ENCODE data around the gene LRRC27. TPM values are rescaled to one million over a fixed set of nuclear protein-coding genes. Genes with fewer than 3 reads are reported as not detected.

LRRC27 gene
- total RNA-seq, 1 donor from 2014 or later, result 22.8 TPM

- no peak for DNase-seq
Observed at GRCh38 chr10:132301371-132302330, 30.3 kb upstream of the LRRC27 start.

DNA sequence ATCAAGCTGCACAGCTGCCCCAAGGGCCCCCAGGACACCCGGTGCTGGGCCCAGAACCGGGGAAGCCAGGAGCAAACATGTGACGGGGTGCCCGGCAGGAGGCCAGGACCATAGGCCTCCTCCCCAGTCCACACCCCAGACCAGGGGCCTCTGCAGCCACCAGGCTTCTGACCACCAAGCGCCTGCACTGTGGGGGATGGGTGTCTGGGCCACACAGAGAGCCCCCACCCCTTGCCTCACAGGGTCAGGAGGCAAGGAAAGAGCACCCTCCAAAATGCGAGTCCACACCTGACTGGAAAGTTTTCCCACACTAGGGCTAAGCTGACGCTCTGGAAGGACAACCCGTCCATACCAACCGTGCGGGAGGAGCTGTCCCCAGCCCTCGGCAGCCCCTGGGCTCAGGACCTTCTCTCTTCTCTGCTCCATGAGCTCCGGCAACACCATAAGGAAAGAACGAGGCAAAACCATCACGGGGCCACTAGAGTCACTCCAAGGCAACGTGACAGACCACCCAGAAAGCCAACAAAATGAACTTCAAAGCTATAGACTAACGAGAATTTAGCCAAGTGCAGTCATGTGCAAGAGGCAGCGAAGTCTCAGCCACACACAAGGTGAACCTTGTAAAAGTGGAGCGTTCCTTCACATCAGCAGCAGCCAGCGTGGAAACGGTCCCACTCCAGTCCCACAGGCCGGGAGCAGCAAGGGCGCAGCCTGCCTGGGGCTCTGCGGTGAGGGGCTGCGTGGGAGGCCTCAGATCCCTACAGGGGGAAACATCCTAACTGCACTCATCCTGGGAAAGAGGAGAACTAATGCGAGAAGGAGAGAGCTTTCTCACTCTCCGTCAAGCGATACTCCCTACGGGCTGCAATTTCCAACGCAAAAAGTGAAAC lies 29.3 kb upstream of the LRRC27 start:
- DNase-seq, result no peak

GRCh38 chr10:132303361-132304115 lies 28.5 kb upstream of the LRRC27 start:
- DNase-seq, result no peak

- DNase-seq, result no peak
Observed at GRCh38 chr10:132304756-132305509, 27.1 kb upstream of the LRRC27 start.

DNA sequence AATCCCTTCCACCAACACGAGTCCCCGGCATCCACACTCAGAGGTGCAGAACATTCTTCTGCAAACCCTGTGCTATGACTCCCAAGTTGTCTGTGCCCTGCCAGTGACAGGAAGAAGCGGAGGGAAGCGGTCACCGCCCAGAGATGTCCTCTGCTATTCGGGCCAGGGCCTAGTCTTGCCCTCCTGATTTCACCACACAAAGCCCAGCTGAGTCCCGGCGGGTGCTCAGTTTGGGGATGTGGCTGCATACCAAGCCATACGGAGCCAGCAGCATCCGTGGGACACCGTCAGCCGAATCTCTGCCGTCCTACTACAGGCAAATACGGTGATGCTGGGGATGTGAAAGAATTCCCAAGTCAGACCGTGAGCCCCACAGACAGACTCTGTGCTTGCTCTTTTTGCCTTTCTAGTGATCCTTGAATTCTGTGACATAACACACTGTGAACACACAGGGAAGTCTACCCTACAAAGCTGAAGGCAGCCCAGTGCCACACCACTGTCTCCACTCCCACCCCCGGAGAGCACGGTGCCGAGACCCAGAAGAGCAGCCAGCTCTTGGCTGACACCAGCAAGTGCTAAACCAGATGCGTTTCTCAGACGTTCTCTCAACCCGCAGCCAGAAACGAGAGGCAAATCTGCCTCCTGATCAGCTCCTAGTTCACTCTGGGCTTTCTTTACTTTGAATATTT lies 26.2 kb upstream of the LRRC27 start:
- no peak for DNase-seq

GRCh38 chr10:132306343-132306685 lies 25.7 kb upstream of the LRRC27 start:
- DNase-seq, result no peak

DNA sequence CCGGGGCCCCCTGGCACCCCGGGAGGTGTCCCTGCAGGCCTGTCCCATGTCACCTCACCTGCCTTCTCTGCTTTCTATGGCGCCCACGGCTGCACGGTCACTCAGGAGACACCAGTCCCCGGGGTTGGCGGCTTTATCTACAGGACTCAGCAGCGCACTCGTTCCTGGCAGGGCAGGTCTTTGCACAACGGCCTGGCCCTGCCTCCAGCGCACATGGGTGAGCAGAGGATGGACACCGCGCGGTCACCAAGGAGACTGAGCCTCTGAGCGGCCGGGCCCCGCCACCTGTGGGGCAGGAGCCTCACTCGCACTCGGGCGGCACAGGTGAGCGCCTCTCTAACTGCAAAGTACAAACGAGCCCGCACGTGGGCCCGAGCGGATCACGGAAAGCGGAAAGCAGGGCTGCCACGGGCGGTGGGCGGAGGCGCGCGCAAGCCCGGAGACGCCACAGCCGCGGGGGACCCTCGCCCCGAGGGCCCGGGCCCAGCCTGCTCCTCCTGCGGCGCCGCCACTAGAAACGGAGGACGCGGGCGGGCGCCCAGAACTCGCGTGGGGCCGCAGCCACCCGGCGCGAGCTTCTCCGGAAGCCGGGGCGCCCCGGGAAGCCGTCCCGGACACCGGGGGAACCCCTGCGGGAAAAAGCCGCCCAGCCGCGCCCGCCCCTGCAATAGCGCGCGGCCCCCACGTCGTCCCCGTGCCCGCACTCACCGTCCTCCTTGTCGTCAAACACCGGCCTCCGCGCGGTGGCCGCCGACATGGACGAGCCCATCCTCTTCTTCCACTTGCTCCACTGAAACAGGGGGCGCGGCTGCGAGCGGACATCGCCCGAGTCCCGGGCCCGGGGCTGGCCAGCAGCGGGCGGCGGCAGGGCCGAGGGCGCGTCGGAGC lies 24.9 kb upstream of the LRRC27 start:
- DNase-seq, result no peak

DNA sequence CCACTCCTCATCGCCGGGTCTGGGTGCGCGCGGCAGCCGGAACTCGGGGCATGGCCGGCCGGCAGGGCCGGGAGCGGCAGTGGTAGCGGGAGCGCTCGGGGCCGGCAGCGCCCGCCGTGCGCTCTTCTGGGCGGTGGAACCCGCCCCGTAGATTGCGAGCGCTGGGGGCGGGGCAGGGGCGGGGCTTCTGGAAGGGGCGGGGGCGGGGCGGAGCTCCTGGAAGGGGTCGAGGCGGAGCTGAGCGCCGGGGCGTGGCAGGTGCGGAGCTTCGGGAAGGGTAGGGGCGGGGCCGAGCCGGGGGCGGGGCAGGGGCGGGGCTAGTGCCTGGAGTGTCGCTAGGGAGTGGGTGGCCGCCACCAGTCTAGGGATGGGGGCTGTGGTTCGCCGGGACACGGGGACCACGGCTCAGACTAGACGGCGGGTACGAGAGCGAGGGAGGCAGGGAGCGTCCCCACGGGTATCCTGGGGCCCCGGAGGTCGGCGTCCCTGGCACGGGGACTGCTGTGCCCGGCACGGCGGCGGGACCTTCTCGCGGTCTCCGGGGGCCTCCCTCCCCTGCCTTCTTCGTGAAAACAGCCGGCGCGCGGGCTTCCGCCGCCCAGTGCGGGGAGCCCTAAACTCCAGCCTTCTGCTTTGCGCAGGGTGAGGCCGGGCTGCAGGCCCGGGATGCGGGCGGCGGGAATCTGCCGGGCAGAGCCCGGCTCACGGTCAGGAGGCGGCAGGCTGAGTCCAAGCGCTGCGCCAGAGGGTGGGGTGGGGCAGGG lies 24.0 kb upstream of the LRRC27 start, which contains the start of gene STK32C:
Gene STK32C (minus strand): TSS at position 128 of the 764 bp plus-strand sequence. CDS start 117 bp downstream, at position 11.
- peak; percentile 94 for DNase-seq

GRCh38 chr10:132308587-132309470 lies 23.2 kb upstream of the LRRC27 start:
- no peak for DNase-seq

DNA sequence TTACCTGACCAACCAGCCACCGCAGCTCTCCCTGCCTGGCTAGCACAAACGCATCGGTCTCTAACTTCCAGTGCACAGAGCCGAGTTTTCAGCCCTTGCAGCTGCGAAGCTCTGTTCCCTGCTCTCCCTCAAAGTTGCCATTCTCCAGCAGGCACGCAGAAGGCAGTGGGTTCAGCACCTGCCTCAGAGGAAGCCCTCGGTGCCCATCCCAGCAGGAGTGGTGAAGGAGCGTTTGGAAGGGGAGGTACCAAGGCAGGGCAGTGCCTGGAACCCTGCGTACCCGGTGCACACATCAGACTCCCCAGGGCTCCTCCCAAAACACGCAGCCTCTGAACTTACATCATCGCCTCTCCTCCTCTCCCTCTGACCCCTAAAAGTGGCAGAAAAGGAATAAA lies 22.5 kb upstream of the LRRC27 start:
- DNase-seq, result no peak

GRCh38 chr10:132309879-132310591 lies 22.0 kb upstream of the LRRC27 start:
- no peak for DNase-seq

- DNase-seq, result no peak
Observed at GRCh38 chr10:132310701-132311337, 21.2 kb upstream of the LRRC27 start.

- DNase-seq, result no peak
Observed at GRCh38 chr10:132311338-132311939, 20.6 kb upstream of the LRRC27 start.

DNA sequence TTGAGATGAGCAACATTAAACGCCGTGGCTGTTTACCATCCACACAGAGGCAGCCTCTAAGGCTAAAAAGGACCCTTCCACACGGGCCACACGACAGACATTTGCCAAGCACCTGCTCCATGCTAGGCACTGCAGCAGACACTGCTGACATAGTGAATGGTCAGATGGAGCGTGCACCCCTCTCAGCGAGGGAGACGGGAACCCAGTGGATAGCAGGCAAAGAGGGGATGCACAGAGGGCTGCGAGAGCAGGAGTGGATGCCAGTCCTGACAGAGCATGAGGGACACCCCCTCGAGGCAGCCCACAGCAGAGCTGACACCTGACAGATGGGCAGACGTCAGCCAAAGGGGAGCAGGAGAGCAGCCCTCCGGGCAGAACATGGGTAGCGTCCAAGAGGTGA lies 18.7 kb upstream of the LRRC27 start:
- DNase-seq, result no peak

GRCh38 chr10:132313865-132314264 lies 18.1 kb upstream of the LRRC27 start:
- no peak for DNase-seq

GRCh38 chr10:132314336-132314735 lies 17.7 kb upstream of the LRRC27 start:
- no peak for DNase-seq

Data from occipital lobe (tissue), 2 donors.